SH-SY5Y (cell line): ENCODE data around the gene POU2AF1.

Source experiments
- GATA2 ChIP-seq: IDR thresholded peaks from 2 replicates; pipeline ENCODE4 v1.6.1; 2011; ENCODE audit warnings: mild to moderate bottlenecking, low read depth, low read length
- GATA3 ChIP-seq: IDR thresholded peaks from 2 replicates; pipeline ENCODE4 v1.6.1; 2011; ENCODE audit warnings: low read depth, mild to moderate bottlenecking, low read length, moderate library complexity

GRCh38 chr11:111402411-111402810 lies 23.3 kb upstream of the POU2AF1 start:
- no peak for TF ChIP-seq GATA3
- no peak for TF ChIP-seq GATA2
